Chondrocyte (in vitro differentiated cells): Measurements from ENCODE around the gene S100PBP. TPM values are rescaled to one million over a fixed set of nuclear protein-coding genes. Genes with fewer than 3 reads are reported as not detected.

Source experiments
- DNase-seq: peaks from one replicate; pipeline ENCODE4 v3.0.0; 2021; ENCODE audit warnings: mixed read lengths, low spot score
- H3K27ac Mint-ChIP-seq: one replicate; pipeline ENCODE4 v1.8.0; 2021; ENCODE audit warnings: mild to moderate bottlenecking, moderate library complexity, mixed read lengths; ENCODE audit not compliant: unreplicated experiment
- H3K27me3 Mint-ChIP-seq: 2 replicates; pipeline ENCODE4 v1.8.0; 2021; ENCODE audit warnings: low read depth, mixed read lengths
- H3K36me3 Mint-ChIP-seq: 2 replicates; pipeline ENCODE4 v1.8.0; 2021; ENCODE audit warnings: low read depth, mixed read lengths
- H3K4me1 Mint-ChIP-seq: 2 replicates; pipeline ENCODE4 v1.8.0; 2021; ENCODE audit warnings: low read depth, mild to moderate bottlenecking, mixed read lengths
- H3K4me3 Mint-ChIP-seq: one replicate; pipeline ENCODE4 v1.8.0; 2021; ENCODE audit warnings: mild to moderate bottlenecking, moderate library complexity, mixed read lengths; ENCODE audit not compliant: unreplicated experiment
- H3K9me3 Mint-ChIP-seq: 2 replicates; pipeline ENCODE4 v1.8.0; 2021; ENCODE audit warnings: low read depth, mixed read lengths
- CTCF ChIP-seq: fragments of 200-600 bp; sonication (generic); IDR thresholded peaks from 2 replicates; pipeline ENCODE4 v1.5.0; 2021; ENCODE audit warnings: antibody characterized with exemption, mild to moderate bottlenecking, moderate library complexity
- total RNA-seq: library from RNA; stranded (reverse); gene quantifications from 3 replicates; pipeline ENCODE4 v1.2.1, GENCODE V29; 2021

Gene S100PBP
- total RNA-seq, 1 donor from 2014 or later, result 40.5 TPM

DNA sequence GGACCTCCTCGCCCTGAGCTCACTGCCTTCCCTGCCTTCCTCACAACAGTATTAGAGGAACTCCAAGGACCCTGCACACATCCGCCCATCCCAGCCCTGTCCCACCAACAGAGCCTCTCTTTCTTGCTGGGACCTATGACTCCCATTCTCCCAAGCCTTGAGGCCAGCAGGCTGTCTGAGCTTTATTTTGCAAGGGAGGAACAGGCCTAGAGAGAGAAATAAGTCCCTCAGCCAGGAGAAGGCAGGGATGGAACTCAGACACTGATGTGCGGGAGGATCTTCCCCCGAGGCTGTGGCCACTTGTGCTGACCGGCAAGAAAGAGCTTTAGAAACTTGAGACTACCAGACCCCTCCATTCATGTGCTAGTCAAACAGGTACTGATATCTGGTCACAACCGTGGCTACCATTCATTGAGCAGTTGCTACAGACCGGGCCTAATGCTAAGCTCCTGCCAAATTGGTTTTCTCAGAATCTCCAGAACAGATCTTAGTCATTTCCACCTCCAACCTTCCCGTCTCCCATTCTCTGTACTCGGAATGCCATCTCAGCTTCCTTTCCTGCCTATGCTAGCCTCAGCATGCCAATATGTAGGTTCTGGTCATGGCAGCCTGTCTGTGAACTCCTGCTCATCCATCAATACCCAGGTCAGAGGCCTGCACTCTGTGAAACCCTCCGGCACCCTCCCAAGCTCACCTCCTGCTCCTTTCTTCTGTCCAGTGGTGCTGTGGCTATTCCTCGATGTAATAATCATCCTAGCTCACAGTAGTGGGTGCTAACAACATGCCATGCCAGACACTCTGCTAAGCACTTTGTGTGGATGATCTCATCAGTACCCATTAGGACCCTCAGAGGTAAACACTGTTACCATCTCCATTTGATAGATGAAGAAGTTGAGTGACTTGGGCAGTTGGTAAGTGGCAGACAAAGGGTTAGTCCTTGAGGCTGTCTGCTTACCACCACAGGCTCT lies 79.9 kb downstream of the S100PBP start:
- no peak overlapping the region for H3K27ac Mint-ChIP-seq
- H3K9me3 Mint-ChIP-seq, result no peaks in the 10 kb centered on the region
- H3K36me3 Mint-ChIP-seq, result no peaks in the 10 kb centered on the region
- DNase-seq, result peak; percentile 28
- peaks cover 4% of the 10 kb centered on the region for H3K27me3 Mint-ChIP-seq
- no peak overlapping the region for H3K4me3 Mint-ChIP-seq
- no peak for TF ChIP-seq CTCF
- H3K4me1 Mint-ChIP-seq, result peaks cover 23% of the 10 kb centered on the region

DNA sequence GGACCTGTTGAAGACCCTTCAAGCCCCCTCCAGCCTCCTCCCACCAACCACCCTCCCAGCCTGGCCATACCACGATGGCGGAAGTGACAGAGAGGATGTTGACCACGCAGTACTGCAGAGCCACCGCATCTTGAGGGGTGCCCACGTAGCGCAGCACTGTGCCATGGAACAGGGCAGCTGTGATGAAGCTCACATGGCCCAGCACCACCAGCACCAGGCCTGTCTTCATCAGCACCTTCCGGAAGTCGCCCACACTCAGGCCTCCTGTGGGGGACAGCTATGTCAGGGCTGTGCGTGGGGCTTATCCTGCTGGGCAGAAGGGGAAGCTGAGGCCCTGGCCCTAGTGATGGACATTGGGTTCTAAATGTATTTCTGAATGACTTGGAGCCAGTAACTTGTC lies 80.6 kb downstream of the S100PBP start:
- Mint-ChIP-seq H3K4me1 (peaks cover 18% of the 10 kb centered on the region), H3K36me3 (no peaks in the 10 kb centered on the region), H3K4me3 (no peak overlapping the region), H3K9me3 (no peaks in the 10 kb centered on the region), H3K27ac (no peak overlapping the region), H3K27me3 (no peaks in the 10 kb centered on the region)
- peak; percentile 65 for DNase-seq
- TF ChIP-seq CTCF, result no peak

GRCh38 chr1:32898958-32899357 lies 81.5 kb downstream of the S100PBP start:
- no peaks in the 10 kb centered on the region for H3K9me3 Mint-ChIP-seq
- peaks cover 11% of the 10 kb centered on the region for H3K4me1 Mint-ChIP-seq
- no peaks in the 10 kb centered on the region for H3K36me3 Mint-ChIP-seq
- TF ChIP-seq CTCF, result no peak
- no peaks in the 10 kb centered on the region for H3K27me3 Mint-ChIP-seq
- peak; percentile 82 for DNase-seq
- no peak overlapping the region for H3K4me3 Mint-ChIP-seq
- no peak overlapping the region for H3K27ac Mint-ChIP-seq

DNA sequence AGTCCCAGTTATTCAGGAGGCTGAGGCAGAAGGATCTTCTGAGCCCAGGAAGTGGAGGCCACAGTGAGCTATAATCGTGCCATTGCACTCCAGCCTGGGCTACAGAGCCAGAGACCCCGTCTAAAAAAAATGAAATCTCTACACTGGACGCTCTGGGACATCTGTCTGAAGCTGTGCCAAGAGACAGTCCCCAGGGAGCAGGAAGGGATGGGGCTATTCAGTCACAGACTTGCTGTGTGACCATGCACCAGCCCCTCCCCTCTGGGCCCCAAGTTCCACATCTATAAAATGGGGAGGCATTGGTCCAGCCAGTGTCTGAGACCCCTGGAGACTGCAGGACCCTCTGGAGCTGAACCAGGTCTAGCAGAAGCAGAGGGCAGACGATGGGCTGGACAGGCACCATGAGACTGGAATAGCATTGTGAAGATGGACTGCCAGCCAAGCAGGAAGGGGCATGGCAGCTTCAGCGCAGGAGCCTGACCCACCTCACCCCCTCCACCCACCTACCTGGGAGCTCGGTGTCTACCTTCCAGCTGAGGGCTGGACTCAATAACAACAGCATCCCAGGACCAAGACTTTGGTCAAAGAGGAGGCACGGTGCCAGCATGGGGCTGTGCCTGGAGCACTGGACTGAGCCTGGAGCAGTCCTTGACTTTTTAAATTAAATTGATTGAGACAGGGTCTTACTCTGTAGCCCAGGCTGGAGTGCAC lies 82.3 kb downstream of the S100PBP start:
- no peak for TF ChIP-seq CTCF
- H3K4me3 Mint-ChIP-seq, result peak overlapping the region; percentile 33
- no peaks in the 10 kb centered on the region for H3K36me3 Mint-ChIP-seq
- H3K4me1 Mint-ChIP-seq, result peaks cover 11% of the 10 kb centered on the region
- H3K27ac Mint-ChIP-seq, result no peak overlapping the region
- H3K9me3 Mint-ChIP-seq, result no peaks in the 10 kb centered on the region
- H3K27me3 Mint-ChIP-seq, result no peaks in the 10 kb centered on the region
- DNase-seq, result peak; percentile 68

GRCh38 chr1:32900371-32900955 lies 83.0 kb downstream of the S100PBP start:
- no peak overlapping the region for H3K27ac Mint-ChIP-seq
- no peaks in the 10 kb centered on the region for H3K27me3 Mint-ChIP-seq
- no peak for TF ChIP-seq CTCF
- peaks cover 11% of the 10 kb centered on the region for H3K4me1 Mint-ChIP-seq
- H3K9me3 Mint-ChIP-seq, result no peaks in the 10 kb centered on the region
- peak overlapping the region; percentile 67 for H3K4me3 Mint-ChIP-seq
- DNase-seq, result no peak
- H3K36me3 Mint-ChIP-seq, result no peaks in the 10 kb centered on the region
